ENCODE results near the gene MGRN1.

The MGRN1 gene

GRCh38 chr16:4681471-4682083 is 57.0 kb downstream of the MGRN1 start:
- TF ChIP-seq POLR2AphosphoS5 (IDR thresholded peaks at IDR 0.05; ENCODE audit: low read depth, low read length) (no peak), TAF1 (IDR thresholded peaks at IDR 0.05; ENCODE audit: borderline replicate concordance, insufficient read depth, low read length) (no peak), REST (IDR thresholded peaks at IDR 0.05; ENCODE audit: insufficient read depth in 1 of 2, low read depth in 2 of 2, low read length in 2 of 2) (no peak), FOXP2 (optimal IDR thresholded peaks at IDR 0.05; ENCODE audit: borderline replicate concordance, extremely low read depth, extremely low read length, insufficient read depth) (no peak), SIN3A (IDR thresholded peaks at IDR 0.05; ENCODE audit: borderline replicate concordance, insufficient read depth, low read length) (no peak)

- no peak for TF ChIP-seq TAF1 (IDR thresholded peaks at IDR 0.05; ENCODE audit: borderline replicate concordance, insufficient read depth, low read length)
- no peak for TF ChIP-seq FOXP2 (optimal IDR thresholded peaks at IDR 0.05; ENCODE audit: borderline replicate concordance, extremely low read depth, extremely low read length, insufficient read depth)
- TF ChIP-seq SIN3A (IDR thresholded peaks at IDR 0.05; ENCODE audit: borderline replicate concordance, insufficient read depth, low read length) = no peak
- no peak for TF ChIP-seq POLR2AphosphoS5 (IDR thresholded peaks at IDR 0.05; ENCODE audit: low read depth, low read length)
These were observed 57.5 kb downstream of the MGRN1 start for GRCh38 chr16:4682084-4682591.

GRCh38 chr16:4682616-4683254 is 58.1 kb downstream of the MGRN1 start:
- no peak for TF ChIP-seq REST (IDR thresholded peaks at IDR 0.05; ENCODE audit: insufficient read depth in 1 of 2, low read depth in 2 of 2, low read length in 2 of 2)
- TF ChIP-seq SIN3A (IDR thresholded peaks at IDR 0.05; ENCODE audit: borderline replicate concordance, insufficient read depth, low read length) = no peak
- TF ChIP-seq FOXP2 (optimal IDR thresholded peaks at IDR 0.05; ENCODE audit: borderline replicate concordance, extremely low read depth, extremely low read length, insufficient read depth) = no peak
- no peak for TF ChIP-seq TAF1 (IDR thresholded peaks at IDR 0.05; ENCODE audit: borderline replicate concordance, insufficient read depth, low read length)
- no peak for TF ChIP-seq POLR2AphosphoS5 (IDR thresholded peaks at IDR 0.05; ENCODE audit: low read depth, low read length)

- TF ChIP-seq REST (IDR thresholded peaks at IDR 0.05; ENCODE audit: insufficient read depth in 1 of 2, low read depth in 2 of 2, low read length in 2 of 2) = no peak
- no peak for TF ChIP-seq FOXP2 (optimal IDR thresholded peaks at IDR 0.05; ENCODE audit: borderline replicate concordance, extremely low read depth, extremely low read length, insufficient read depth)
- no peak for TF ChIP-seq TAF1 (IDR thresholded peaks at IDR 0.05; ENCODE audit: borderline replicate concordance, insufficient read depth, low read length)
- no peak for TF ChIP-seq POLR2AphosphoS5 (IDR thresholded peaks at IDR 0.05; ENCODE audit: low read depth, low read length)
- TF ChIP-seq SIN3A (IDR thresholded peaks at IDR 0.05; ENCODE audit: borderline replicate concordance, insufficient read depth, low read length) = no peak
These were observed 58.8 kb downstream of the MGRN1 start for GRCh38 chr16:4683255-4684057.

- TF ChIP-seq REST (IDR thresholded peaks at IDR 0.05; ENCODE audit: insufficient read depth in 1 of 2, low read depth in 2 of 2, low read length in 2 of 2) = no peak
- no peak for TF ChIP-seq POLR2AphosphoS5 (IDR thresholded peaks at IDR 0.05; ENCODE audit: low read depth, low read length)
- no peak for TF ChIP-seq FOXP2 (optimal IDR thresholded peaks at IDR 0.05; ENCODE audit: borderline replicate concordance, extremely low read depth, extremely low read length, insufficient read depth)
- TF ChIP-seq SIN3A (IDR thresholded peaks at IDR 0.05; ENCODE audit: borderline replicate concordance, insufficient read depth, low read length) = no peak
- no peak for TF ChIP-seq TAF1 (IDR thresholded peaks at IDR 0.05; ENCODE audit: borderline replicate concordance, insufficient read depth, low read length)
These were observed 59.6 kb downstream of the MGRN1 start for GRCh38 chr16:4684058-4684715.
